CD4-positive, alpha-beta T cell treated with Interleukin-21 for 1 hour (primary cell): ENCODE measurements around the gene PEAK3.
A peak's percentile ranks its signal among the peaks of the same experiment; 100 is the strongest.

ENCODE experiments used
- DNase-seq: peaks from one replicate; pipeline ENCODE4 v3.0.0-alpha.2; 2020

PEAK3 gene

GRCh38 chr19:2315121-2315817, 33.3 kb upstream of the PEAK3 start:
- DNase-seq: no peak

GRCh38 chr19:2312820-2313501, 31.0 kb upstream of the PEAK3 start:
- DNase-seq: no peak

- no peak for DNase-seq
Observed at GRCh38 chr19:2311093-2311492, 29.1 kb upstream of the PEAK3 start.

- DNase-seq: no peak
Observed at GRCh38 chr19:2309734-2310362, 27.9 kb upstream of the PEAK3 start.

GRCh38 chr19:2308114-2308556, 26.2 kb upstream of the PEAK3 start, which contains the start of gene LINGO3:
LINGO3 (minus strand) TSS chr19:2308154; CDS start chr19:2291776, 16,378 bp downstream.
- DNase-seq: no peak

GRCh38 chr19:2307518-2308012, 25.6 kb upstream of the PEAK3 start:
- no peak for DNase-seq

- no peak for DNase-seq
Observed at GRCh38 chr19:2306971-2307370, 25.0 kb upstream of the PEAK3 start.

- no peak for DNase-seq
Observed at GRCh38 chr19:2306281-2306806, 24.4 kb upstream of the PEAK3 start.

GRCh38 chr19:2305452-2306280, 23.7 kb upstream of the PEAK3 start:
- no peak for DNase-seq

GRCh38 chr19:2303211-2303798, 21.3 kb upstream of the PEAK3 start:
- DNase-seq: no peak

GRCh38 chr19:2302319-2303210, 20.6 kb upstream of the PEAK3 start:
- DNase-seq: no peak

- no peak for DNase-seq
Observed at GRCh38 chr19:2300533-2300932, 18.6 kb upstream of the PEAK3 start.

GRCh38 chr19:2296141-2296540, 14.2 kb upstream of the PEAK3 start:
- DNase-seq: no peak

- no peak for DNase-seq
Observed at GRCh38 chr19:2294687-2295335, 12.8 kb upstream of the PEAK3 start.

GRCh38 chr19:2291185-2291751, 9.3 kb upstream of the PEAK3 start:
- no peak for DNase-seq

- DNase-seq: no peak
Observed at GRCh38 chr19:2290441-2291184, 8.6 kb upstream of the PEAK3 start.

GRCh38 chr19:2289714-2290435, 7.9 kb upstream of the PEAK3 start:
- DNase-seq: peak; percentile 66

GRCh38 chr19:2288818-2289713, 7.1 kb upstream of the PEAK3 start:
- DNase-seq: no peak
